NK-92 (cell line): ENCODE data around the gene EML4.
"Not testable (repeated sequence)": the region's sequence is repeated elsewhere in the genome, so short reads cannot be mapped to it uniquely, and the experiment has no call there.

Experiments used
- DNase-seq: peaks from one replicate; lab custom pipeline; 2025; ENCODE audit not compliant: unreplicated experiment; lab: John Stamatoyannopoulos, UW

Gene EML4

GRCh38 chr2:42327125-42327524, 158.0 kb downstream of the EML4 start:
- no peak for DNase-seq

DNA sequence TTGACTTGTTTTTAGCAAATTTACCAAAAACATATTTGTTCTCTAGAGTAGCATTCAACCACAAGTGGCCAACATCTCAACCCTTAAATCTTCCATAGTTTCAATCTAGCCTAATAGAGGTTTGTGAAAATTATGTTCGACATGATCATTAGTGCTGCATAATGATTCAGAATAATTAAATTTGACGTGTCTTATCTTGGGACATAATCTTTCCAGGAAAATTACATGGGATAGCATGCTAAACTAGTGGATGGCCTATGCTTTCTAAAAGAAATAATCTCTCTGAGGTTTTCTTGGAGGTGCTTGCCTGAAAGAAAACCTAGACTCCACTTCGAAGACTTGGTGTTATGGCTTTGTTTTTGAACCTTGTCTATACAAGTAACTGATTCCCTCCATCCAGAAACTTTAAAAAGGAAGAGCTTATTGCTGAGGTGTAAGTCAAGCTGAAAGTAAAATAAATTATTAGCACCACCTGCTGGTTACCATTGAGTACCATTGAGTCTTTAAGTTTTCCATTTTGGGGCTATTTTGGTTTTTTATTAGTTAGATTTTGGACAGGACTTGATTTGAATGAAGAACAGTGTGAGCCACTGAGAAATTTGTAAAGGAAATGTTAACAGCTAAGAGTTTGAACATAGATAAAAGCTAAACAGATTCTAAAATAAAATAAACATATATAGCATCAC, 159.1 kb downstream of the EML4 start:
- no peak for DNase-seq

DNA sequence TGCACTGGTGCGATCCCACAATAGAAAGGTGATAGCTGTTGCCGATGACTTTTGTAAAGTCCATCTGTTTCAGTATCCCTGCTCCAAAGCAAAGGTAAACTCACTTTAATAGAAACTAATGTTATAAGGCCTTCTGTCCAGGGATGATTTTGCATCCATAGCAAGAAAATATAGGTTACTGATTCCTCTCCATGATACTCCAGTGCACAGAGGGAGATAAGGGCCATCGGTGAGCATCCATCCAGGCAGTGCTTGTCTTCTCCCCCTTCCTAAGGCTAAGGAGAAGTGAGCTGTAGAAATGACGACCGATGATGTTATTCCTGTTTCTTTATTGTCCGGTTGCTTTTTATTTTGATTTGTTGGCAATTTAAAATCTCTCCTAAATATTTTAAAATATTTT, 159.8 kb downstream of the EML4 start:
- no peak for DNase-seq

GRCh38 chr2:42329736-42330135, 160.6 kb downstream of the EML4 start:
- DNase-seq, result no peak

GRCh38 chr2:42331569-42332284, 162.6 kb downstream of the EML4 start:
- no peak for DNase-seq

GRCh38 chr2:42332575-42332974, 163.4 kb downstream of the EML4 start:
- DNase-seq, result no peak

GRCh38 chr2:42333579-42333978, 164.4 kb downstream of the EML4 start:
- no peak for DNase-seq

- no peak for DNase-seq
Observed at GRCh38 chr2:42334220-42334619, 165.1 kb downstream of the EML4 start.

DNA sequence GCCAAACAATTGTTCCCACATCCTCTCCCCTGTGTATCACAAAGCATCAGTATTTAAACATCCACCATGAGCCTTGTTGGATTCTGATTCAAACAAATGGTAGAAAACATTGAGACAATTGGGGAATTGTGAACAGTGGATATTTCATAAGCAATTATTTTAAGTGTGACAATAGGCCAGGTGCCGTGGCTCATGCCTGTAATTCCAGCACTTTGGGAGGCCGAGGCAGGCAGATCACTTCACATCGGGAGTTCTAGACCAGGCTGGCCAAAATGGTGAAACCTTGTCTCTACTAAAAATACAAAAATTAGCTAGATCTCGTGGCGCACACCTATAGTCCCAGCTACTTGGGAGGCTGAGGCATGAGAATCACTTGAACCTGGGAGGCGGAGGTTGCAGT, 165.7 kb downstream of the EML4 start:
- not testable (repeated sequence) for DNase-seq

DNA sequence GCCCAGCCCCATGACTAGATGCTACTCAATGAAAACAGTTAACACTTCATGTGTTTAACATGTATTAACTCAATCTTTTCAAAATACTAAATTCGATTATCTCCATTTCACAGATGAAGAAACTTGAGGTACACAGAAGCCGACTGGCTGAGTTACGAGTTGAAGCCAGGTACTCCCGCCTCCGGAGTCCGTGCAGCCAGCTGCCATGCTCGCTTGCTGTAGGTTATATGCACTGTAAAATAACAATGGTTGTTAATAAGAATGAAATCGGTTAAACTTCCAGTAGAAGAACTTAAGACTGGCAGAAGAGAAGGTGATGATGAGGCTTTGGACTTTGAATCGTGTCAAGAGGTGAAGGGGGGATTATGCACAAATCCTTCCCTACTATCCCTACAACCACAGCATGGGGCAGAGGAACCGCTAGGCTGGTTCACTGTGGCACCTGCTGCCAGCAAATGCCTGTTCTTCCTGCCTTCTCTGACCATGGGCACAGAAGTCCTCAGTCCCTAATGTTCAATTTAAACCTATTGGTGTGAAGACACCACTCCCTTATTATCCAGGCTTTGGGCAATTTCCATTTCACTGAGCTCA, 166.5 kb downstream of the EML4 start:
- DNase-seq, result no peak

- no peak for DNase-seq
Observed at GRCh38 chr2:42336361-42336965, 167.3 kb downstream of the EML4 start.

DNA sequence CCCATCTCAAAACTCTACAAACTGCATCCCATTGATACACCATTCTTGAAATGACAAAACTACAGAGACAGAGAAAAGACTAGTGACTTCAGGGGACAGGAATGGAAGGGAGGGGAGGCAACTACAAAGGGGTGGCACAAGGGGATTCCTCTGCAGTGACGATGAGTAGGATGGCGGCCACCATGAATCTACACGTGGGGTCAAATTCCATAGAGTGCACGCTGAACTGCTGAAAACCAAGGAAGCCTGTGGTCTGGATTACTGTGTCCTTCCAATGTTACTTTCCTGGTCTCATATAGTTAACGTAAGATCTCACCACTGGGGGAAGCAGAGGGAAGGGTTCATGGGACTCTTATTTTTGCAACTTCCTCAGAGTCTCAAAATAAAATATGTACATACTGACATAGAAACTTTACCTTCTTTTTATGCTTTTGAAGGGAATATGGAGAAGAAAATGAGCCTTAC, 168.2 kb downstream of the EML4 start:
- DNase-seq, result no peak

- DNase-seq, result no peak
Observed at GRCh38 chr2:42337846-42338566, 168.9 kb downstream of the EML4 start.

- DNase-seq, result no peak
Observed at GRCh38 chr2:42338567-42339190, 169.5 kb downstream of the EML4 start.

DNA sequence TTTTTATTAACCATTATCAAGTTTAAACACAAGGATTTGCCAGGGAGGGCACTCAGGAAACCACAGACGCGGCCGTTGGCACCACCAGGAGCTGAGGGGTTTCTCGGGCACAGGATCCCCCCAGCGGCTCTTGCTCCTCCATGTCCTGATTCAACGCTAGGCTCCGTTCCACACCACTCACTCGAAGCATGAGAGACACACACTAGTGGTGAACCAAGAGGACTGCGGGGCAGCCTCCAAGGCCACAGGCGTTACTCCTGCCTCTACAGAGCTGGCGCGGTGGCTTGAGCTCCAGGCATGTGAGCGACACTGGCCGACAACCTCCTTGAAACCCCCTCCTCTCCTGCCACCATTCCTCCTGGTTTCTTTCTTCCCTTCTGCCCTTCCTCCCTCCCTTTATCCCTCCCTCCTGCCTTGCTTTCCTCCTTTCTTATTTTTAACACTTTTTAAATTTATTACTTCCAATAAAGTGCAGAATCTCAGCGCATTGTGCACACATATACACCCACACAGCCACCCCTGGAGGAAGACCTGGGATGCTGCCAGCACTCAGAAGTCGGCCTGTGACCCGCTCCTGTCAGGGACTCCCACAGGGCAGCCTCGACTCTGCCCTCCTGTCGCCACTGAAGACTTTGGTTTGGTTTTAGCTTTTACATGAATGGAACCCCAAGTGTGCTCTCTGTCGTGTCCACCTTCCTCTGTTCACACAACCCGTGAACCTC, 170.2 kb downstream of the EML4 start:
- no peak for DNase-seq

DNA sequence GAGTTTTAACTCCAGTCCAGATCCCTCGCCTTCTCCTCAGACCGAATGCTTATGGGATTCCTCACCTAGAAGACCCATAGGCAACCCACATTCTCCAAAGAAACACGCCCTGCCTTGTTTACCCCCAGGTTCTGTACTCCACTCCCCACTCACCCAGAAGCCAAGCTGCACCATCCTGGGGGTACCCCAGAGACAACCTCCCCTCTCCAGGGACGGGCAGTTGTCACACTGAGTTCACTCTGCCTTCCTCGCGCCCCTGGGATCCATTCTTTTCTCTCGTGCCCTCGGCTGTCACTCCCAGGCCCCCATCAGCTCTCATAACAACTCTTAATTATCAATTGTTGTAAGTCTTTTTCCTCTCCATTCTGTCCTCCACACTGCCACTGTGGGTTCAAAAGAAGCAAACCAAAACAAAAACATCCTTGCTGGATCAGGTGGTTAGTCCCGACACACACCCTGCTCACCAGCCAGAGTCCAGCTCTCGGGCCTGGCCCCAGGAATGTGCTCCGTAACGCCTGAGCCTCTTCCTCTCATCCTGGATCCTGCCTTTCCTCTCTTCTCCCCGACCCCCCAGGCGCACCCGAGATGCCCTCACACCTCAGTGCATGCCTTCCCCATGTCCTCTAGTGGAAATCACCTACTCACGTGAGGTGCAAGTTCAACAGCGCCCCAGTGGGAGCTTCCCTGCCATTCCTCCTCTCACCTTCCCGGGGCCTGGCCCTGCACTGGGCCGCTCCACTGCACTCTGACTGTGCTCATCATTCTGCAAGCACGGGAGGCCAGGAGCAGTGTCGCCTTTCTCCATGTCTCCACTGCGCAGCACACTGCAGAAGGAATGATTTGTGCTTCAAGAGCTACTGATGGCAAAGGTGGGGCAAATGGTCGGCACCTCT, 171.1 kb downstream of the EML4 start:
- no peak for DNase-seq

- no peak for DNase-seq
Observed at GRCh38 chr2:42340938-42341636, 171.9 kb downstream of the EML4 start.

DNA sequence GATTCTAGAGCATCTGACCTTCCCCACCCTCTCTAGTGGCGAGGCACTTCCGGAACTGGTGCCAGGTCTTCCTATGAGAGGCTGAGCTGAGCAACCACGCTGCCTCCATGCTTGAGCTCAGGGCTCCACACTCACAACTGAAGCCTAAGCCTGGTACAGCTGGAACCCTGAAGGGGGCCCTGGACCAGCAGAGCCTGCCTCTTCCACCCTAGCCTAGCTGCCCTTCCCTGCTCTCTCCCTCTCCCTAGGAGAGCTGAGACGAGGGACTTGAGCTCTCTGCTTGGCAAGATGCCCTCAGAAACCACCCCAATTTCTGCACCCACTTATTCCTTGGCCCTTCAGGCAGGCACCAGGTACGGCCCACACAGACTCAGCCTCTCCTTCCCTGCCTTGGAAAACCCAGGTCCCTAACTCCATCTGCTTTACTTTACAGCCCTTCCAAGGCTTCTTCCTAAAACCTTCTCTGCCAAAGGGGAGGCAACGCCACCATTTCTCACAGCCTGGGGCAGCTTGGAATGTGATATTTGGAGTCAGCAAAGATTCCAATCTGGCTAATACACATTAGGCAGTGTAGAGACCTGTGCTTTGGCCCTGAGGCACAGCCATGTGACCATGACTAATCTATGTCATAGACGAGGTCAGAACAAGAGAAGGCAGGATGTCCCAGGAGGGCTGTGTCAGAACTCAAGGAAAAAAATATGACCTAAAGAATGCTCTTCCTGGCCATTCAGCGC, 173.1 kb downstream of the EML4 start:
- no peak for DNase-seq
